Activated naive CD4-positive, alpha-beta T cell treated with anti-CD3 and anti-CD28 coated beads, Interleukin-2, amount 50 U/mL, for 72 hours (primary cell): Measurements from ENCODE around the gene ORC6. TPM values are rescaled to one million over a fixed set of nuclear protein-coding genes. Genes with fewer than 3 reads are reported as not detected.

Experiments
- ATAC-seq, 2 donors: fragments of 150-1000 bp; cut with Tn5 transposase; 2 replicates each; pipeline ENCODE4 v1.10.0; 2021; ENCODE audit warnings: mild to moderate bottlenecking in 2 of 2, moderate library complexity in 2 of 2
- DNase-seq, 2 donors: peaks; one replicate each; pipeline ENCODE4 v3.0.0; 2021 to 2022; ENCODE audit warnings: low spot score in 2 of 2
- H3K27ac Mint-ChIP-seq, 2 donors: one replicate each; pipeline ENCODE4 v1.8.0; 2022; ENCODE audit warnings: mild to moderate bottlenecking in 2 of 2, mixed read lengths in 2 of 2
- H3K36me3 Mint-ChIP-seq, 2 donors: one replicate each; pipeline ENCODE4 v1.8.0; 2022; ENCODE audit warnings: mixed read lengths in 2 of 2
- H3K9me3 Mint-ChIP-seq, 2 donors: one replicate each; pipeline ENCODE4 v1.8.0; 2022; ENCODE audit warnings: mixed read lengths in 2 of 2
- total RNA-seq, 2 donors: library from RNA; stranded (reverse); gene quantifications; one replicate each; pipeline ENCODE4 v1.2.3, GENCODE V29; 2022

ORC6 gene
- total RNA-seq, 2 donors from 2014 or later = 42.9 to 64.0 TPM

GRCh38 chr16:46690281-46691178 lies 1.1 kb downstream of the ORC6 start:
- Mint-ChIP-seq H3K27ac (no peak overlapping the region), H3K9me3 (no peaks in the 10 kb centered on the region), H3K36me3 (peaks cover 26 to 29% of the 10 kb centered on the region in 2 donors)
- no peak for DNase-seq
- ATAC-seq = no peak

DNA sequence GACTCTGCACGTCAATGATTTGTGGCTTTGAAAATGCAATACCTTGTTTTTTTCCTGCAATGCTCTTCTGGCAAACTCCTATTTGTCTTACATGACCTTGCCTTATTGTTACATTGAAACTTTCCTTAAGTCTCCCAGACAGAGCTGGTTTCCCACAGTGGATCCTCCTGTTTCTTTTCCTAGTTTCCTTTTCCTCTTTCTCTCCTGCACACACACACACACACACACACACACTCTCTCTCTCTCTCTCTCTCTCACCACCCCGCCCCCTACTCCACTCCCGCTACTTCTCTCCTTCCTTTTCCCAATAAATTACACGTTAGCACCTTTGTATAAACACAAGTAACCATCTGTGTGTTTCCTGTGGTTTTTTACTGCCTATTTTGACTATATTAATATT lies 2.3 kb downstream of the ORC6 start:
- ATAC-seq (no peak), DNase-seq (no peak)
- no peaks in the 10 kb centered on the region for H3K9me3 Mint-ChIP-seq
- peaks cover 34% of the 10 kb centered on the region in 2 donors for H3K36me3 Mint-ChIP-seq
- H3K27ac Mint-ChIP-seq = no peak overlapping the region

DNA sequence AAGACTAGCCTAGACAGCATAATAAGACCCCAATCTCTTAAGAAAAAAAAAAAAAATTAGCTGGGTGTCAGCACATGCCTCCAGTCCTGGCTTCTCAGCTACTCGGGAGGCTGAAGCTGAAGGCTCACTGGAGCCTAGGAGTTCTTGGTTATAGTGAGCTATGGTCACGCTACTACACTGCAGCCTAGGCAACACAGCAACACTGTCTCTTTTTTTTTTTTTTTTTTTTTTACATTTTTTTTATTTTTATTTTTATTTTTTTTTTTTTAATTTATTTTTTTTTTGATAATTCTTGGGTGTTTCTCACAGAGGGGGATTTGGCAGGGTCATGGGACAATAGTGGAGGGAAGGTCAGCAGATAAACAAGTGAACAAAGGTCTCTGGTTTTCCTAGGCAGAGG lies 4.1 kb downstream of the ORC6 start:
- ATAC-seq (no peak), DNase-seq (no peak)
- Mint-ChIP-seq H3K9me3 (no peaks in the 10 kb centered on the region), H3K36me3 (peaks cover 28 to 34% of the 10 kb centered on the region in 2 donors), H3K27ac (no peak overlapping the region)

GRCh38 chr16:46695937-46696336 lies 6.5 kb downstream of the ORC6 start:
- Mint-ChIP-seq H3K27ac (no peak overlapping the region), H3K9me3 (no peaks in the 10 kb centered on the region), H3K36me3 (peaks cover 27 to 33% of the 10 kb centered on the region in 2 donors)
- DNase-seq = no peak
- ATAC-seq = no peak

- Mint-ChIP-seq H3K36me3 (peaks cover 19 to 23% of the 10 kb centered on the region in 2 donors), H3K27ac (no peak overlapping the region), H3K9me3 (no peaks in the 10 kb centered on the region)
- DNase-seq = no peak
- no peak for ATAC-seq
Measured at GRCh38 chr16:46696957-46697356, 7.5 kb downstream of the ORC6 start.

GRCh38 chr16:46700048-46700447 lies 10.6 kb downstream of the ORC6 start:
- no peaks in the 10 kb centered on the region for H3K9me3 Mint-ChIP-seq
- no peak overlapping the region for H3K27ac Mint-ChIP-seq
- H3K36me3 Mint-ChIP-seq = peaks cover 10 to 12% of the 10 kb centered on the region in 2 donors
- no peak for DNase-seq
- no peak for ATAC-seq

- DNase-seq (no peak), ATAC-seq (no peak)
- Mint-ChIP-seq H3K9me3 (no peaks in the 10 kb centered on the region), H3K27ac (no peak overlapping the region), H3K36me3 (no peaks in the 10 kb centered on the region)
Measured at GRCh38 chr16:46701615-46702014, 12.2 kb downstream of the ORC6 start.

DNA sequence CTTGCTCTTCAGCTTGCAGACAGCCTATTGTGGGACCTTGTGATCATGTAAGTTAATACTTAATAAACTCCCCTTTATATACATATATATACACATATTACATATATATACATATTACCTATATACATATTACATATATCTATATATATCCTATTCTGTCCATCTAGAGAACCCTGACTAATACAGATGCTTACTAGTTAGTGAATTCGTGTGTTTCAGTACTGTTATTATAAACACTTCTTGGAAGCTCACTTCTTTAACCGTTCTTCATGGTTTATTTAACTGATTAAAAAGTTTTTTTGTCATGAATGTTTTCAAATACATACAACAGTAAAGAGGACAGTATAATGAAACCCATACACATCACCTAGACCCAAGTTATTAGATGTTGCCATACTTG lies 12.6 kb downstream of the ORC6 start:
- DNase-seq = no peak
- Mint-ChIP-seq H3K36me3 (no peaks in the 10 kb centered on the region), H3K9me3 (no peaks in the 10 kb centered on the region), H3K27ac (no peak overlapping the region)
- ATAC-seq = no peak

DNA sequence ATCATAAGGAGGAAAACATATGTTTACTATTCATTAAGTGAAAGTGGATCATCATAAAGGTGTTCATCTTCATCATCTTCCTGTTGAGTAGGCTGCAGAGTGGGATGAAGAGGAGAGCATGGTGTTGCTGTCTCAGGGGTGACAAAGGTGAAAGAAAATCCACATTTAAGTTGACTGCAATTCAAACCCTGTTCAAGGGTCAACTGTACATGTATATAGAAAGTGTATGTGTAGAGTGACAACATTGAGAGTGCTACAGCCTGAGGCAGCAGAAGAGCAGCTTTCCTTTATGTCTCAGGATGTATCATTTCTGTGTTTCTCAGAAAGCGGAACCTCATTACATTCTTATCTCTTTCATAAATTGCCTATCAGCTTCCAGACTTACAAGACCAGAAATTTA lies 17.2 kb downstream of the ORC6 start:
- DNase-seq (no peak), ATAC-seq (peak in 1 of 2 donors; percentile 65)
- Mint-ChIP-seq H3K27ac (no peak overlapping the region), H3K36me3 (no peaks in the 10 kb centered on the region), H3K9me3 (no peaks in the 10 kb centered on the region)

DNA sequence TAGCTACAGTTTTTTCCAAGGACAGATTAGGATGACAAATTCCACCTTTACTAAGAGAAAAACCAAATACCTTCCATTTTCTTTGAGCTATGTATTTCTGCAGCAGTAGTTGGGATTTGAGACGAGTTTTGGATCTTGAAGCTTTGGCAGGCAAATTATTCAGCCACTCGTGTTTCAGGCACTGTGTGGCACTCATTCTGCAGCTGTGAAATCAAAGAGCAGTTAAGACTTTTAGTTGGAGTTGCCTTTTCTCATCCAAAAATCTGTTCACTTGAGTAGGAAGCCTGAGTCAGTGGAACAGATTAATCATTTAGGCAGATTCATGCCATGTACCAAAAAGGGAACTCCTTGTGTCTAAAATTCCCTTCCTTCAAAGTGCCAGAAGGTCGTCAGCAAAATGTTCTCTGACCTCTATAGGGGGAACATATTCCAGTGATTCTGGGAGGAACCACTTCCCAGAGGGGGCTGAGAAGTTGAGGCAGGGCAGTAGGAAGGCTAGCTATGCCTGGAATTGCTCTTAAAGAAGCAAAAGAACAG lies 20.1 kb downstream of the ORC6 start:
- no peak overlapping the region for H3K27ac Mint-ChIP-seq

GRCh38 chr16:46711106-46712058 lies 21.9 kb downstream of the ORC6 start:
- H3K27ac Mint-ChIP-seq = no peak overlapping the region
- ATAC-seq (no peak), DNase-seq (no peak)
- no peaks in the 10 kb centered on the region for H3K36me3 Mint-ChIP-seq
- no peaks in the 10 kb centered on the region for H3K9me3 Mint-ChIP-seq

More for the DNA sequence above, 20.1 kb downstream of the ORC6 start:
- DNase-seq = no peak
- Mint-ChIP-seq H3K9me3 (no peaks in the 10 kb centered on the region), H3K36me3 (no peaks in the 10 kb centered on the region)
- no peak for ATAC-seq

- ATAC-seq = no peak
Measured at GRCh38 chr16:46712911-46713310, 23.5 kb downstream of the ORC6 start.

GRCh38 chr16:46713634-46714033 lies 24.2 kb downstream of the ORC6 start:
- Mint-ChIP-seq H3K9me3 (no peaks in the 10 kb centered on the region), H3K27ac (no peak overlapping the region), H3K36me3 (no peaks in the 10 kb centered on the region)
- no peak for DNase-seq
- ATAC-seq = no peak

More at GRCh38 chr16:46712911-46713310, 23.5 kb downstream of the ORC6 start:
- Mint-ChIP-seq H3K27ac (no peak overlapping the region), H3K36me3 (no peaks in the 10 kb centered on the region), H3K9me3 (no peaks in the 10 kb centered on the region)
- DNase-seq = no peak

- Mint-ChIP-seq H3K27ac (no peak overlapping the region), H3K36me3 (no peaks in the 10 kb centered on the region), H3K9me3 (no peaks in the 10 kb centered on the region)
- DNase-seq (no peak), ATAC-seq (no peak)
Measured at GRCh38 chr16:46714797-46715591, 25.5 kb downstream of the ORC6 start.

- no peak for ATAC-seq
- Mint-ChIP-seq H3K9me3 (no peaks in the 10 kb centered on the region), H3K27ac (no peak overlapping the region), H3K36me3 (no peaks in the 10 kb centered on the region)
- no peak for DNase-seq
Measured at GRCh38 chr16:46715769-46716305, 26.4 kb downstream of the ORC6 start.

- ATAC-seq = no peak
- no peaks in the 10 kb centered on the region for H3K36me3 Mint-ChIP-seq
- no peaks in the 10 kb centered on the region for H3K9me3 Mint-ChIP-seq
- DNase-seq = no peak
- H3K27ac Mint-ChIP-seq = no peak overlapping the region
Measured at GRCh38 chr16:46717692-46718091, 28.2 kb downstream of the ORC6 start.
